NB4 (cell line): ENCODE results near the gene PDE4DIP.
"Not testable (repeated sequence)": the region's sequence is repeated elsewhere in the genome, so short reads cannot be mapped to it uniquely, and the experiment has no call there.

ENCODE experiments used
- CTCF ChIP-seq: IDR thresholded peaks from one replicate; pipeline ENCODE4 v1.5.1; 2012; ENCODE audit warnings: low read depth, low read length
- POLR2A ChIP-seq: IDR thresholded peaks from 2 replicates; pipeline ENCODE4 v1.6.1; 2011; ENCODE audit warnings: mild to moderate bottlenecking; ENCODE audit not compliant: insufficient read length; ENCODE audit errors: extremely low read depth
- TF ChIP-seq, protein P1 (sequence below): IDR thresholded peaks from 2 replicates; pipeline ENCODE4 v1.6.1; 2011; ENCODE audit warnings: low read depth, low read length

DNA sequence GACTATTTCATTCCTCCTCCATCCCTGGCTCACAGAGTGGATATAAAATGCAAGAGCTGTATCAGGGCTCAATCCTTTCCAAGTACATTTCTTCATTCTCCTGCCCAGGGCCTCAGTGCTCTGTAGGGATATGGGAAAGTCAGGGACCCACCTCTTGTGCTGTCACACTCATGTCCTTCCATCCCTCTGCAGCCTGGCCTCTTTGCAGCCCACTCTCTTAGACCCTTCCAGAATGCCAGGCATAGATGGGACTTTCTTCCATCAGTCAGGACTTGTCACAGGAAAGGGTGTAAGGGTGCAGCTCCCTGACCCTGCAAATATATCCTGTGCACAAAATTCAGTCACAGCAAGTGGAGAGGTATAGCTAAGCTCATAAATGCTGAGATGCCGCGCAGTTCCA is 172.4 kb downstream of the PDE4DIP start:
- not testable (repeated sequence) for TF ChIP-seq CTCF, POLR2A
- TF ChIP-seq, protein P1, sequence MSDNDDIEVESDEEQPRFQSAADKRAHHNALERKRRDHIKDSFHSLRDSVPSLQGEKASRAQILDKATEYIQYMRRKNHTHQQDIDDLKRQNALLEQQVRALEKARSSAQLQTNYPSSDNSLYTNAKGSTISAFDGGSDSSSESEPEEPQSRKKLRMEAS, result not testable (repeated sequence)
